ENCODE results near the gene FBXO24. TPM values are rescaled to one million over a fixed set of nuclear protein-coding genes. Genes with fewer than 3 reads are reported as not detected.

Gene FBXO24
- total and polyA plus RNA-seq, 9 of the 15 experiments (the other 6 are each of a cell fraction or from before 2014, with no cell fraction given), result 0.17 to 0.95 (median 0.50) TPM

GRCh38 chr7:100538654-100539435, 47.3 kb upstream of the FBXO24 start, which contains the start of gene AGFG2 (continued):
- TF ChIP-seq POU5F1 (IDR thresholded peaks at IDR 0.05; ENCODE audit: borderline replicate concordance, low read depth, low read length, partially characterized antibody) (no peak), SMAD3 (CRISPR knock-in tag; conservative IDR thresholded peaks at IDR 0.05) (no peak), SP2 (IDR thresholded peaks at IDR 0.05; ENCODE audit: extremely low read depth, low read depth, low read length, poor library complexity, severe bottlenecking) (peak; percentile 2), JUND (IDR thresholded peaks at IDR 0.05; ENCODE audit: borderline replicate concordance, low read depth, low read length) (peak; percentile 71), JUND (tag; IDR thresholded peaks at IDR 0.05; ENCODE audit: borderline replicate concordance, low read depth, low read length) (peak; percentile 69; the same call in 1 of the 3 replicates), FOXM1 (IDR thresholded peaks at IDR 0.05; ENCODE audit: low read depth) (peak; percentile 58; the same call in 1 of the 2 replicates), FOXM1 (CRISPR knock-in tag; IDR thresholded peaks at IDR 0.05; ENCODE audit: low read depth) (no peak), MEF2A (IDR thresholded peaks at IDR 0.05; ENCODE audit: control insufficient read depth, low read depth, low read length) (no peak), XRCC4 (IDR thresholded peaks at IDR 0.05; ENCODE audit: extremely low read depth, insufficient read depth, insufficient read length) (no peak), ZNF146 (CRISPR knock-in tag; IDR thresholded peaks at IDR 0.05; ENCODE audit: unreplicated experiment) (no peak), ZNF124 (CRISPR knock-in tag; IDR thresholded peaks at IDR 0.05) (no peak), MTA2 (IDR thresholded peaks at IDR 0.05; ENCODE audit: low read depth) (no peak), IRF1 (CRISPR knock-in tag; IDR thresholded peaks at IDR 0.05; ENCODE audit: borderline replicate concordance) (no peak), NR3C1 (CRISPR knock-in tag; IDR thresholded peaks at IDR 0.05) (no peak), SMARCB1 (IDR thresholded peaks at IDR 0.05; ENCODE audit: insufficient read length, low read depth) (no peak), FUS (optimal IDR thresholded peaks at IDR 0.05; ENCODE audit: low read depth, low read length) (peak; percentile 61), IRF9 (tag; IDR thresholded peaks at IDR 0.05) (no peak), POLR2G (IDR thresholded peaks at IDR 0.05; ENCODE audit: low read depth, low read length) (peak; percentile 97), TCFL5 (CRISPR knock-in tag; conservative IDR thresholded peaks at IDR 0.05) (no peak), CGGBP1 (CRISPR knock-in tag; IDR thresholded peaks at IDR 0.05) (peak; percentile 55; the same call in 1 of the 2 replicates), POLR2H (tag; IDR thresholded peaks at IDR 0.05; ENCODE audit: low read depth) (peak; percentile 89), PURB (CRISPR knock-in tag; IDR thresholded peaks at IDR 0.05; ENCODE audit: low read depth) (no peak), TEAD2 (tag; IDR thresholded peaks at IDR 0.05) (no peak)
